HFFc6 (cell line): ENCODE data around the gene PTPN13. TPM values are rescaled to one million over a fixed set of nuclear protein-coding genes. Genes with fewer than 3 reads are reported as not detected.

Source experiments
- DNase-seq: peaks from one replicate; pipeline ENCODE4 v3.0.0-alpha.2; 2018
- H3K27ac Mint-ChIP-seq: 2 replicates; pipeline ENCODE4 v1.8.0; 2020; ENCODE audit warnings: mild to moderate bottlenecking, mixed read lengths
- H3K27me3 Mint-ChIP-seq: 2 replicates; pipeline ENCODE4 v1.8.0; 2021; ENCODE audit warnings: mild to moderate bottlenecking, moderate library complexity, mixed read lengths; ENCODE audit not compliant: insufficient read depth
- H3K36me3 Mint-ChIP-seq: 2 replicates; pipeline ENCODE4 v1.8.0; 2021; ENCODE audit warnings: low read depth, mixed read lengths
- H3K4me1 Mint-ChIP-seq: 2 replicates; pipeline ENCODE4 v1.8.0; 2020; ENCODE audit warnings: low read depth, mixed read lengths
- H3K4me3 Mint-ChIP-seq: 2 replicates; pipeline ENCODE4 v1.8.0; 2020; ENCODE audit warnings: mild to moderate bottlenecking, moderate library complexity, mixed read lengths
- H3K9me3 Mint-ChIP-seq: 2 replicates; pipeline ENCODE4 v1.8.0; 2020; ENCODE audit warnings: mild to moderate bottlenecking, mixed read lengths
- CTCF ChIP-seq: fragments of 200-600 bp; sonication (generic); IDR thresholded peaks from 2 replicates; pipeline ENCODE4 v1.5.0; 2021; ENCODE audit warnings: antibody characterized with exemption, mild to moderate bottlenecking
- total RNA-seq, 6 experiments: library from RNA; stranded (reverse); fragmentation: NEBNext Ultra II Directional; extraction: Animal tissue kit (Norgen Biotek cat#: 25700); gene quantifications; 2 replicates in 1 of 6; 3 replicates in 5 of 6; pipeline ENCODE4 v1.2.3, GENCODE V29; 2021

The PTPN13 gene
- total RNA-seq, 6 experiments from 2014 or later, result 48.2 to 65.7 (median 58.1) TPM

- DNase-seq, result no peak
- Mint-ChIP-seq H3K4me3 (no peak overlapping the region), H3K36me3 (no peaks in the 10 kb centered on the region), H3K4me1 (peaks cover 15% of the 10 kb centered on the region), H3K27ac (no peak overlapping the region), H3K9me3 (no peaks in the 10 kb centered on the region), H3K27me3 (no peaks in the 10 kb centered on the region)
- no peak for TF ChIP-seq CTCF
Observed at GRCh38 chr4:86560447-86560846, 33.7 kb upstream of the PTPN13 start.

DNA sequence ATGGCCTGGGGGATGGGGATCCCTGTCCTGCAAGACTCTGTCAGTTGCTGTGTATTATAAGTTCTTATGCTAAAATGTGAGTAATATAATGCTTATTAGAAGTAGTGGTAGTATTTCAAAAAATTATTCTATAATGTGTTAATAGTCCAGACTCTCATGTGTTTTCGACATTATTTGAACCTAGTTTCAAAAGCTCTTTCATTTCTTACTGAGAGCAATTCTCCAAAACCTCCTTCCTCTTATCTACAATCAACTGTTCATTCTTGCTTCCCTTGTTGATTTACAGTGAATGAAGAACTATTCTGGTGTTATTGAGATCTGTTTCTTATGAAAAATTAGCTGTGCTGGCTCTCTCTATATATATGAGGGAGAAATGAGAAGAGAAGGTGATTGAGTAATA lies 32.9 kb upstream of the PTPN13 start:
- H3K4me1 Mint-ChIP-seq, result peaks cover 15% of the 10 kb centered on the region
- H3K4me3 Mint-ChIP-seq, result no peak overlapping the region
- H3K9me3 Mint-ChIP-seq, result no peaks in the 10 kb centered on the region
- TF ChIP-seq CTCF, result no peak
- H3K36me3 Mint-ChIP-seq, result no peaks in the 10 kb centered on the region
- H3K27ac Mint-ChIP-seq, result no peak overlapping the region
- DNase-seq, result no peak
- H3K27me3 Mint-ChIP-seq, result no peaks in the 10 kb centered on the region

- Mint-ChIP-seq H3K9me3 (no peaks in the 10 kb centered on the region), H3K4me3 (no peak overlapping the region), H3K36me3 (no peaks in the 10 kb centered on the region), H3K27me3 (no peaks in the 10 kb centered on the region), H3K27ac (no peak overlapping the region), H3K4me1 (no peaks in the 10 kb centered on the region)
- TF ChIP-seq CTCF, result no peak
- no peak for DNase-seq
Observed at GRCh38 chr4:86563416-86563815, 30.7 kb upstream of the PTPN13 start.

DNA sequence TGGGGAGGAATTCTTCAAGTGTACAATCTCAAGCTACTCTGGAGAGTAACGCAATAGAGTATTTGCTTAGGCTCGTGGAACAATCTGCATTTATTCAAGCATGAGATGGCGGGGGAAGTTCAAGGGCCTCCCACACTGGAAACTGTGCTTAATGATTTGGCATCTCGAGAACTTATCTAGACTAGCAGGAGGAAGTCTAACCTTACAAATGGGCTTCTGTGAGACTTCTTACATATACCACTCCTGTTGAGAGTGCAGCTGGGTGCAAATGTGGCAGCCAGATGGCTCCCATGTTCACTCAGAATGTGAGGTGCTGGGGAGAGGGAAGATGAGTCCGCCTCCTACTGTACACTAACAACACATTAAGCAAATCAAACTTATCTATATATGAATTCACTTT lies 29.3 kb upstream of the PTPN13 start:
- Mint-ChIP-seq H3K27ac (no peak overlapping the region), H3K36me3 (no peaks in the 10 kb centered on the region), H3K9me3 (no peaks in the 10 kb centered on the region), H3K4me1 (no peaks in the 10 kb centered on the region), H3K4me3 (no peak overlapping the region), H3K27me3 (no peaks in the 10 kb centered on the region)
- no peak for TF ChIP-seq CTCF
- DNase-seq, result no peak

DNA sequence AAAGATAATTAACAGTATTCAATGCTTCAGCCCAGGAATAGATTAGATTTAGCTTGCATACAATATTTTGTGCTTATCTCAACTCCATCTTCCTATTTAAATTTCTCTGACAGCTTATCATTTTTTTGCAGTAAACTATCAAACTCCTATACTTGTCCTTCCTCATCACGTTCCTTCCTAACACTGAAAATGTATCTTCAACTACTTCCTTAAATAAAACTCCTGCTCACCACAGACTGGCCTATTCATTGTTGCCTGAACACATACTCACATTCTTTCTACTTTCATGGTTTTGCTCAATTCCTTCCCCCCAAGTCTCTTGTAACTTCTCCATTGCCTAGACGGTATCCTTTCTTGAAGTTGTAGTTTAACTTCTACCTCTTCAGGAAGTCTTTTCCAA lies 28.5 kb upstream of the PTPN13 start:
- Mint-ChIP-seq H3K4me1 (no peaks in the 10 kb centered on the region), H3K4me3 (no peak overlapping the region), H3K9me3 (no peaks in the 10 kb centered on the region), H3K27ac (no peak overlapping the region), H3K36me3 (no peaks in the 10 kb centered on the region), H3K27me3 (no peaks in the 10 kb centered on the region)
- TF ChIP-seq CTCF, result no peak
- DNase-seq, result no peak
